Testis (tissue), 3 donors: Measurements from ENCODE around the gene TLX2. TPM values are rescaled to one million over a fixed set of nuclear protein-coding genes. Genes with fewer than 3 reads are reported as not detected.

Experiments used
- DNase-seq: peaks from one replicate; pipeline ENCODE4 v3.0.0-alpha.2; 2019
- H3K27ac ChIP-seq, 2 donors: fragments of 200-600 bp; sonication (generic); one replicate each; pipeline ENCODE4 v1.5.1; 2019
- H3K27me3 ChIP-seq: fragments of 200-600 bp; sonication (generic); one replicate; pipeline ENCODE4 v1.5.1; 2019
- H3K36me3 ChIP-seq: fragments of 200-600 bp; sonication (generic); one replicate; pipeline ENCODE4 v1.5.1; 2017; ENCODE audit warnings: low read depth; ENCODE audit errors: missing control alignments
- H3K4me1 ChIP-seq: fragments of 200-600 bp; sonication (generic); one replicate; pipeline ENCODE4 v1.5.1; 2019
- H3K4me3 ChIP-seq, 2 donors: fragments of 200-600 bp; sonication (generic); one replicate each; pipeline ENCODE4 v1.5.1; 2017 to 2019
- H3K9me3 ChIP-seq: fragments of 200-600 bp; sonication (generic); one replicate; pipeline ENCODE4 v1.5.1; 2017
- POLR2A ChIP-seq: fragments of 450-650 bp; IDR thresholded peaks from one replicate; pipeline ENCODE4 v1.6.1; 2017; ENCODE audit warnings: antibody characterized with exemption, mild to moderate bottlenecking, moderate library complexity
- WGBS, 2 donors: methylation state at CpG; one replicate each; pipeline ENCODE4 v1.1.5; 2018; 5-methylcytosine and 5-hydroxymethylcytosine counted together
- intact Hi-C: fragments of 100-400 bp; cut with DNase I; formaldehyde crosslinking; loops from one replicate; pipeline ENCODE4 v1.15.1; 2023; ENCODE audit warnings: low total_unique reads
- polyA plus RNA-seq: library from polyadenylated mRNA; stranded (reverse); fragments of 350-450 nt; fragmentation: Illumina TruSeq; extraction: RNeasy Lipid Tissue Mini Kit (QIAGEN cat#74804); gene quantifications from one replicate; pipeline ENCODE4 v1.2.3, GENCODE V29; 2014; ENCODE audit warnings: low read depth, low replicate concordance; ENCODE audit not compliant: insufficient read depth
- total RNA-seq, 2 donors: library from RNA; depleted of rRNA; stranded (reverse); fragments of >200 nt; gene quantifications; one replicate each; pipeline ENCODE4 v1.2.3, GENCODE V29; 2016
- TF ChIP-seq, protein P1 (sequence below), 3 experiments: fragments of 450-650 bp in 2 of 3; fragments of 200-600 bp in 1 of 3; sonication (generic) in 1 of 3; IDR thresholded peaks; one replicate each; pipeline ENCODE4 v1.5.1; 2016 to 2019; ENCODE audit warnings: antibody characterized with exemption in 3 of 3, mild to moderate bottlenecking in 2 of 3, moderate library complexity in 1 of 3

TLX2 gene
- total and polyA plus RNA-seq, 3 donors from 2014 or later, result 1.1 to 4.5 (median 1.3) TPM

DNA sequence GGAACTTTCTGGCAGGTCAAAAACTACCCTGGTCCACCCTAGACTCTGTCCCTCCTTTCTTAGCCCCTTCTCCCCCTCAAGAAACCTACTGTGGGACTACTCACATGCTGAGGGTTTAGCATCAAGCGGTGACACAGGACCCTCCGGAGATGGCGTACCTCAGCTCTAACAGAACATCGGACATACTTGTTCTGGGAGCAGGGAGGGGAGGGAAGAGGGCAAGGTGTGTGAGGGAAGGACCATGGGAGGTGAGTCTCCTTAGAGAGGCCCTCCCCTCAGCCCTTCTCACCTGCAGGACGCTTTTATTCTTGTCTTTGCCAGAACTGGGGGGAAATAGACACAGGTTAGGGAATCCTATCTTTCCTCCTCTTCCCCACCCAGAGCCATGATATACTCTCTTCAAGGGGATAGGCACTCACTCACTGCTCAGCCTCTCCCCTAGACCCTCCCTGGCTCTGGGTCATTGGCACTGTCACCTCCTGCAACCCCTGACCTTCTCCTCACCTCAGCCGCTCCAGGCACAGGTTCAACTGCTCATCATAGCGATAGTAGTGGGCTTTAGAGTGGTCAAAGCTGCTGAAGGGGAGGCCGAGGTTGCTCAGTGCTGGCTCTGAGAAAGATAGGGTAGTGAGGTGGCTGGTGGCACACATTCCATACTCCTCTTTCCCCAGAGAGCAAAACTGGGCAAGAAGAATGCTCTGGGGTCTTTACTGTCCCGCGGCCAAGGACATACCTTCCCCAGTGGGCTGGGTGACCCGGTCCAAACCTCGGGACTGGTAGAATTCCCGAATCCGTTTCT, 8.6 kb upstream of the TLX2 start:
- no peak overlapping the region for H3K27ac ChIP-seq
- H3K4me1 ChIP-seq, result peaks cover 6% of the 10 kb centered on the region
- peaks cover 4% of the 10 kb centered on the region for H3K36me3 ChIP-seq
- 92 to 96% methylated on average over 12 to 14 of the region's 14 CpGs for WGBS, 2 donors
- no peak for TF ChIP-seq POLR2A
- TF ChIP-seq, protein P1, sequence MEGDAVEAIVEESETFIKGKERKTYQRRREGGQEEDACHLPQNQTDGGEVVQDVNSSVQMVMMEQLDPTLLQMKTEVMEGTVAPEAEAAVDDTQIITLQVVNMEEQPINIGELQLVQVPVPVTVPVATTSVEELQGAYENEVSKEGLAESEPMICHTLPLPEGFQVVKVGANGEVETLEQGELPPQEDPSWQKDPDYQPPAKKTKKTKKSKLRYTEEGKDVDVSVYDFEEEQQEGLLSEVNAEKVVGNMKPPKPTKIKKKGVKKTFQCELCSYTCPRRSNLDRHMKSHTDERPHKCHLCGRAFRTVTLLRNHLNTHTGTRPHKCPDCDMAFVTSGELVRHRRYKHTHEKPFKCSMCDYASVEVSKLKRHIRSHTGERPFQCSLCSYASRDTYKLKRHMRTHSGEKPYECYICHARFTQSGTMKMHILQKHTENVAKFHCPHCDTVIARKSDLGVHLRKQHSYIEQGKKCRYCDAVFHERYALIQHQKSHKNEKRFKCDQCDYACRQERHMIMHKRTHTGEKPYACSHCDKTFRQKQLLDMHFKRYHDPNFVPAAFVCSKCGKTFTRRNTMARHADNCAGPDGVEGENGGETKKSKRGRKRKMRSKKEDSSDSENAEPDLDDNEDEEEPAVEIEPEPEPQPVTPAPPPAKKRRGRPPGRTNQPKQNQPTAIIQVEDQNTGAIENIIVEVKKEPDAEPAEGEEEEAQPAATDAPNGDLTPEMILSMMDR (IDR thresholded peaks at IDR 0.05), result no peak
- no peaks in the 10 kb centered on the region for H3K27me3 ChIP-seq
- no peaks in the 10 kb centered on the region for H3K9me3 ChIP-seq
- no peak overlapping the region for H3K4me3 ChIP-seq
- no peak for DNase-seq
- intact Hi-C loops, result no loop called here

DNA sequence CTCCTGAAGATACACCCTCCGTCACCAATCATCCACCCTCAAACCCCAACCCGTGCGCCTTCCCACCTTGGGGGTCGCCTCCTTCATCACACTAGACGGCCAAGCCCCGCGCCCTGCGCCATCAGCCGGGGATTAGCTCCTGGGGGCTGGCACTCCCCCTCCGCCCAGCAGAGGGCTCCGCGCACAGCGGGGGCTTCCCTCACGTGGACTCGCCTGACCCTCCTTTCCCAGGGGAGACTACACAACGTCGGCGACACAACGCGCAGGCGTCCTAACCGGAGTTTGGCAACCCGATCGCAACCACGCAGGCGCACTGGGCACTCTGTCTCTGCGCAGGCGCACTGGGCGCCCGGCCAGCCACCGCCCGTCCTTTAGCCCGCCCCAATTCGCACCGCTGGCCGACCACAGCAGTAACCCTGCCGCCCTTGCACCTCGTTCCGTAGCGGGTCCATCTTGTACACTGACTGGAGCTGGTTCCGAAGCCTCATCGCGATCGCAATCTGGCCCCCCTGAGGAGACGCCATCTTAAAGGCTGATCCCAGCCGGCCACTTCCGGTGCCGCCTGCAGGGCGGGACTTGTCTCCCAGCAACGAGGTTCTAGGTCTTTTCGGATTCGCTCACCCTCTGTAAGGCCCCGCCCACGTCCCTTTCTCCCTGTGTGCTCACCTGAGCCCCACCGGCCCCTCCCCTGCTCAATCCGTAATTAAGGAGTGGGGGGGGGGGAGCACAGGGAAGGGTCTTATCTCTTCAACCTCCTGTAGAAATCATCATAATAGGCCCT, 6.9 kb upstream of the TLX2 start, which contains the start of gene PCGF1:
Gene PCGF1, minus strand, starts transcription at position 551 of the 781 bp plus-strand sequence. Its CDS starts 27 bp downstream, at position 524.
- no peaks in the 10 kb centered on the region for H3K27me3 ChIP-seq
- WGBS, 2 donors, result 0 to 1% methylated on average over 3 to 51 of the region's 56 CpGs
- intact Hi-C loops, result no loop called here

DNA sequence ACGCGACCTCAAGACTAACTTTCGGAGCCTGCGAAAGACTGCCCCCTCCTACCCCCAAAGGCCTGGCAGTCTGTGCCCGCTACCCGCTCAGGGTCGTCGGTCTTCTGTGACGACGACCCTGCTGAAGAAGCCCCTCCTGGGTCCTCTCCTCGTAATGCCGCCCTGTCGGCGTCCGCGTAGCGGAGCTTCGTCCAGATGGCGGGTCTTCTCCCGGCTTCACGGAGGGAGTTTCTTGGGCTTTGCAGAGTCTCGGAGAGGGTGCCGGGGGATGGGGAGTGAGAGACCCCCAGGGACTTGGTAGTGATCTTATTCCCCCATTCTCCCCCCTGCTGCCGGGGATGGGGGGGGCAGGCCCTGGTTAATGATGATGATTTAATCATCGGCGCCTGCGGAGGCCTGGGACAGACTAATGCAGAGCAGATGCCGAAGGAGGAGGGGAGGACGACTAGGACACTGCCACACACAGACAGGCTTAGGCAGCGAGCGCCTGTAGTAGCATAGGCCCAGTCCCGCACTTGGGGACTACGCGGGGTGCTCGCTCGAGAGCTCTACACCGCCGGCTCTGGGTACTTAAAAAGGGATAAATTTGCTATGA, 6.2 kb upstream of the TLX2 start:
- H3K27me3 ChIP-seq, result no peaks in the 10 kb centered on the region
- intact Hi-C loops, result no loop called here
- peaks cover 4% of the 10 kb centered on the region for H3K36me3 ChIP-seq
- peak overlapping the region; percentile 76 to 80 for H3K4me3 ChIP-seq
- 10 to 18% methylated on average over 25 to 38 of the region's 38 CpGs for WGBS, 2 donors
- H3K4me1 ChIP-seq, result peaks cover 6% of the 10 kb centered on the region
- peak overlapping the region; percentile 99 for H3K27ac ChIP-seq
- no peaks in the 10 kb centered on the region for H3K9me3 ChIP-seq
- TF ChIP-seq, protein P1 (IDR thresholded peaks at IDR 0.05), result no peak
- TF ChIP-seq POLR2A, result no peak
- peak; percentile 54 for DNase-seq

More for the DNA sequence above, 6.9 kb upstream of the TLX2 start, which contains the start of gene PCGF1:
- peaks cover 6% of the 10 kb centered on the region for H3K4me1 ChIP-seq
- TF ChIP-seq, protein P1 (IDR thresholded peaks at IDR 0.05), result peak in 2 of 3 experiments; percentile 1 to 15
- no peak for TF ChIP-seq POLR2A
- peak within 1 kb of the TSS; percentile 99 for H3K27ac ChIP-seq
- peak; percentile 100 for DNase-seq
- H3K36me3 ChIP-seq, result peaks cover 4% of the 10 kb centered on the region
- peak within 1 kb of the TSS; percentile 76 to 80 for H3K4me3 ChIP-seq
- no peaks in the 10 kb centered on the region for H3K9me3 ChIP-seq

DNA sequence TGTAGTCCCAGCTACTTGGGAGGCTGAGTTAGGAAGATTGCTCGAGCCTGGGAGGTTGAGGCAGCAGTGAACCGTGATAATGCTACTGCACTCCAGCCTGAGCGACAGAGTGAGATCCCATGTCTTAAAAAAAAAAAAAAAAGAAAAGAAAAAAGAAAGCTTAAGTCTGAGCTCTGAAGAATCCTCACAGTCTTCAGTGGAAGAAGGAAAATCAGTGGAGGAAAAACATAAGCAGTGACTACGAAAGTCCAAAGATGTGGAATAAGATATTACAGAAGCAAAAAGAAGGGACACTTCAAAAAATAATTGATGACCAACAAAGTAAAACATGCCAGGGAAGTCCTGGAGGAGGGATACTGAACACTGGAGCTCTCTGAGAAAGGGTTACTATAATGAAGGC, 4.0 kb upstream of the TLX2 start:
- no peak for TF ChIP-seq POLR2A
- TF ChIP-seq, protein P1 (IDR thresholded peaks at IDR 0.05), result no peak
- WGBS, 2 donors, result 74 to 76% methylated on average over 4 of the region's 4 CpGs
- H3K27me3 ChIP-seq, result no peaks in the 10 kb centered on the region

More for the DNA sequence above, 4.0 kb upstream of the TLX2 start:
- no peak overlapping the region for H3K4me3 ChIP-seq
- intact Hi-C loops, result no loop called here
- no peaks in the 10 kb centered on the region for H3K36me3 ChIP-seq
- H3K4me1 ChIP-seq, result peaks cover 6% of the 10 kb centered on the region
- no peak overlapping the region for H3K27ac ChIP-seq
- no peak for DNase-seq
- H3K9me3 ChIP-seq, result no peaks in the 10 kb centered on the region
